22Rv1 (cell line): Measurements from ENCODE around the gene MS4A4E.

Source experiments
- ZFX ChIP-seq: fragments of 450-650 bp; IDR thresholded peaks from 2 replicates; pipeline ENCODE4 v1.6.1; 2017; ENCODE audit warnings: antibody characterized with exemption, borderline replicate concordance
- TF ChIP-seq, protein P1 (sequence below): fragments of 450-650 bp; IDR thresholded peaks from 2 replicates; pipeline ENCODE4 v1.5.1; 2017; ENCODE audit warnings: mild to moderate bottlenecking

DNA sequence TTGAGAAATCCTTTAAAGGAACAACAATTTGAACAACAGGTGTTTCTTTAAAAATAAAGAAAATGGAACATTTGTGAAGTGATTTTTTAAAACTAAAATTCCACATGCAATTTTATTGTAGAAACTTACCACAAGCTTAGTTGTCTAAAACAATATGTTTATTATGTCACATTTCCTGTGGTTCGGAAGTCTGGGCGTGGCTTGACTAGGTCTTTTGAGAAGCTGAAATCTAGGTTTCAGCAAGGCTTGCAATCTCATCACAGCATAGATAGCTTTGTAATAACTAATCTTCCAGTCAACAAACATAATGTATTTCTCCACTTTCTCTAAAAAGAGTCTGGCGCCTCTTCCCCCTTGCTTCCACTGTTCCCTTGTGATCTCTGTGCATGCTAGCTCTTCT, 87.0 kb downstream of the MS4A4E start:
- TF ChIP-seq, protein P1, sequence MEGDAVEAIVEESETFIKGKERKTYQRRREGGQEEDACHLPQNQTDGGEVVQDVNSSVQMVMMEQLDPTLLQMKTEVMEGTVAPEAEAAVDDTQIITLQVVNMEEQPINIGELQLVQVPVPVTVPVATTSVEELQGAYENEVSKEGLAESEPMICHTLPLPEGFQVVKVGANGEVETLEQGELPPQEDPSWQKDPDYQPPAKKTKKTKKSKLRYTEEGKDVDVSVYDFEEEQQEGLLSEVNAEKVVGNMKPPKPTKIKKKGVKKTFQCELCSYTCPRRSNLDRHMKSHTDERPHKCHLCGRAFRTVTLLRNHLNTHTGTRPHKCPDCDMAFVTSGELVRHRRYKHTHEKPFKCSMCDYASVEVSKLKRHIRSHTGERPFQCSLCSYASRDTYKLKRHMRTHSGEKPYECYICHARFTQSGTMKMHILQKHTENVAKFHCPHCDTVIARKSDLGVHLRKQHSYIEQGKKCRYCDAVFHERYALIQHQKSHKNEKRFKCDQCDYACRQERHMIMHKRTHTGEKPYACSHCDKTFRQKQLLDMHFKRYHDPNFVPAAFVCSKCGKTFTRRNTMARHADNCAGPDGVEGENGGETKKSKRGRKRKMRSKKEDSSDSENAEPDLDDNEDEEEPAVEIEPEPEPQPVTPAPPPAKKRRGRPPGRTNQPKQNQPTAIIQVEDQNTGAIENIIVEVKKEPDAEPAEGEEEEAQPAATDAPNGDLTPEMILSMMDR, result no peak
- TF ChIP-seq ZFX, result no peak
